ENCODE data around the gene GUCY2F.

GRCh38 chrX:109389917-109390316 lies 92.0 kb downstream of the GUCY2F start:
- TF ChIP-seq CTCF (conservative IDR thresholded peaks at IDR 0.05; ENCODE audit: low read length) (no peak), EZH2phosphoT487 (IDR thresholded peaks at IDR 0.05; ENCODE audit: borderline replicate concordance) (no peak)

All from Loucy (cell line).